Measurements from ENCODE around the gene TTC33.

GRCh38 chr5:40490464-40491111 lies 265.2 kb downstream of the TTC33 start:
- no peak for TF ChIP-seq EP300 (conservative IDR thresholded peaks at IDR 0.05; ENCODE audit: poor library complexity, severe bottlenecking)
- no peak for TF ChIP-seq CTCF (IDR thresholded peaks at IDR 0.05; ENCODE audit: poor library complexity, severe bottlenecking)
- TF ChIP-seq REST (IDR thresholded peaks at IDR 0.05; ENCODE audit: borderline replicate concordance): no peak
- TF ChIP-seq EZH2 (IDR thresholded peaks at IDR 0.05; ENCODE audit: borderline replicate concordance, insufficient read depth, low read length, poor library complexity, severe bottlenecking): no peak
- no peak for TF ChIP-seq MXI1 (conservative IDR thresholded peaks at IDR 0.05; ENCODE audit: poor library complexity, severe bottlenecking)
- TF ChIP-seq RAD21 (conservative IDR thresholded peaks at IDR 0.05): no peak
- no peak for TF ChIP-seq SMC3 (conservative IDR thresholded peaks at IDR 0.05; ENCODE audit: poor library complexity)
- TF ChIP-seq POLR2AphosphoS5 (IDR thresholded peaks at IDR 0.05): no peak

Measured in neural cell (in vitro differentiated cells).